OCI-LY7 (cell line): Measurements from ENCODE around the gene UCN. TPM values are rescaled to one million over a fixed set of nuclear protein-coding genes. Genes with fewer than 3 reads are reported as not detected.
"Not testable (repeated sequence)": the region's sequence is repeated elsewhere in the genome, so short reads cannot be mapped to it uniquely, and the experiment has no call there.

ENCODE experiments used
- BruUV-seq: library from RNA; stranded (reverse); fragments of 400-500 nt; replicated peaks from 2 replicates; lab custom pipeline; 2021; lab: Mats Ljungman, UMichigan
- CTCF ChIA-PET: fragments of 300-600 bp; sonication (Branson Sonifier 250); formaldehyde crosslinking; loops from one replicate; lab custom pipeline; 2022; ENCODE audit warnings: antibody characterized with exemption; ENCODE audit not compliant: unreplicated experiment; lab: Charles Lee
- POLR2A ChIA-PET: fragments of 300-600 bp; sonication (Branson Sonifier 250); formaldehyde crosslinking; loops from one replicate; lab custom pipeline; 2022; ENCODE audit warnings: antibody characterized with exemption; lab: Charles Lee
- DNase-seq: peaks from one replicate; pipeline ENCODE4 v3.0.0-alpha.2; 2015; ENCODE audit warnings: low spot score
- H2AFZ ChIP-seq: fragments of 200-600 bp; sonication (generic), shearing (Covaris generic); 2 replicates; pipeline ENCODE4 v1.6.1; 2014; ENCODE audit warnings: mild to moderate bottlenecking, antibody characterized with exemption, low read length, moderate library complexity
- H3K27ac ChIP-seq: fragments of 200-600 bp; sonication (generic); 2 replicates; pipeline ENCODE4 v1.5.1; 2014; ENCODE audit warnings: mixed run types, low read depth, mild to moderate bottlenecking, moderate library complexity, low read length, inconsistent platforms; ENCODE audit not compliant: poor library complexity, severe bottlenecking
- H3K36me3 ChIP-seq: fragments of 200-600 bp; sonication (generic); 2 replicates; pipeline ENCODE4 v1.6.1; 2014; ENCODE audit warnings: mild to moderate bottlenecking, antibody characterized with exemption, low read length, moderate library complexity, mixed read lengths; ENCODE audit not compliant: insufficient read depth
- H3K4me1 ChIP-seq: fragments of 200-600 bp; sonication (generic); 2 replicates; pipeline ENCODE4 v1.5.1; 2014; ENCODE audit warnings: mild to moderate bottlenecking, low read length; ENCODE audit not compliant: insufficient read depth, poor library complexity, severe bottlenecking
- H3K4me2 ChIP-seq: fragments of 200-600 bp; sonication (generic); 2 replicates; pipeline ENCODE4 v1.6.1; 2014; ENCODE audit warnings: mild to moderate bottlenecking, low read length
- H3K4me3 ChIP-seq: fragments of 200-600 bp; sonication (generic); 2 replicates; pipeline ENCODE4 v1.5.1; 2014; ENCODE audit warnings: mild to moderate bottlenecking, low read depth, low read length; ENCODE audit not compliant: poor library complexity, severe bottlenecking
- H3K79me2 ChIP-seq: fragments of 200-600 bp; sonication (generic); 2 replicates; pipeline ENCODE4 v1.6.1; 2016; ENCODE audit warnings: low read depth, mild to moderate bottlenecking, low read length, moderate library complexity, mixed read lengths; ENCODE audit not compliant: insufficient read depth
- H3K9me2 ChIP-seq: fragments of 200-600 bp; sonication (generic); 2 replicates; pipeline ENCODE4 v1.6.1; 2016; ENCODE audit warnings: mild to moderate bottlenecking, low read length, mixed read lengths; ENCODE audit not compliant: insufficient read depth
- H3K9me3 ChIP-seq: fragments of 200-600 bp; sonication (generic); 2 replicates; pipeline ENCODE4 v1.6.1; 2014; ENCODE audit warnings: mild to moderate bottlenecking, mixed run types, low read length, mixed read lengths
- H4K20me1 ChIP-seq: fragments of 200-600 bp; sonication (generic); 2 replicates; pipeline ENCODE4 v1.6.1; 2014; ENCODE audit warnings: mild to moderate bottlenecking, antibody characterized with exemption, low read length, moderate library complexity, mixed read lengths; ENCODE audit not compliant: insufficient read depth
- EZH2phosphoT487 ChIP-seq: fragments of 200-600 bp; sonication (generic); IDR thresholded peaks from 2 replicates; pipeline ENCODE4 v1.6.1; 2018; ENCODE audit warnings: low read depth, borderline replicate concordance, mild to moderate bottlenecking, mixed run types, antibody characterized with exemption, low read length, moderate library complexity, mixed read lengths
- intact Hi-C: fragments of 100-400 bp; cut with micrococcal nuclease; formaldehyde crosslinking; loops from one replicate; pipeline ENCODE4 v1.10.0; 2022; ENCODE audit not compliant: unreplicated experiment
- total RNA-seq, 2 experiments: library from RNA; depleted of rRNA in 1 of 2; stranded (reverse); fragments of >200 nt in 1 of 2; shearing (Covaris generic) in 1 of 2; gene quantifications; 2 replicates each; pipeline ENCODE4 v1.2.3, GENCODE V29; 2014 to 2022
- TF ChIP-seq, protein P1 (sequence below): fragments of 200-600 bp; sonication (generic); conservative IDR thresholded peaks from 2 replicates; pipeline ENCODE4 v1.5.1; 2014; ENCODE audit warnings: mild to moderate bottlenecking, antibody characterized with exemption, low read length, moderate library complexity, mixed read lengths

The UCN gene
- total RNA-seq, 2 experiments from 2014 or later, result 6.4 to 7.2 TPM

GRCh38 chr2:27353762-27354596 lies 45.7 kb upstream of the UCN start:
- ChIA-PET POLR2A (interaction anchor here (0.6 to 2.0 kb wide), 7 partner anchors 9 to 1425 kb away, joined by 3 to 12 read pairs (median 6); partner anchors contain the start of gene NRBP1), CTCF (interaction anchor here (1.0 kb wide), 1 partner anchor 9 kb away, joined by 3 read pairs; no protein-coding TSS in a partner anchor)
- intact Hi-C loops, result no loop called here
- TF ChIP-seq, protein P1, sequence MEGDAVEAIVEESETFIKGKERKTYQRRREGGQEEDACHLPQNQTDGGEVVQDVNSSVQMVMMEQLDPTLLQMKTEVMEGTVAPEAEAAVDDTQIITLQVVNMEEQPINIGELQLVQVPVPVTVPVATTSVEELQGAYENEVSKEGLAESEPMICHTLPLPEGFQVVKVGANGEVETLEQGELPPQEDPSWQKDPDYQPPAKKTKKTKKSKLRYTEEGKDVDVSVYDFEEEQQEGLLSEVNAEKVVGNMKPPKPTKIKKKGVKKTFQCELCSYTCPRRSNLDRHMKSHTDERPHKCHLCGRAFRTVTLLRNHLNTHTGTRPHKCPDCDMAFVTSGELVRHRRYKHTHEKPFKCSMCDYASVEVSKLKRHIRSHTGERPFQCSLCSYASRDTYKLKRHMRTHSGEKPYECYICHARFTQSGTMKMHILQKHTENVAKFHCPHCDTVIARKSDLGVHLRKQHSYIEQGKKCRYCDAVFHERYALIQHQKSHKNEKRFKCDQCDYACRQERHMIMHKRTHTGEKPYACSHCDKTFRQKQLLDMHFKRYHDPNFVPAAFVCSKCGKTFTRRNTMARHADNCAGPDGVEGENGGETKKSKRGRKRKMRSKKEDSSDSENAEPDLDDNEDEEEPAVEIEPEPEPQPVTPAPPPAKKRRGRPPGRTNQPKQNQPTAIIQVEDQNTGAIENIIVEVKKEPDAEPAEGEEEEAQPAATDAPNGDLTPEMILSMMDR, result no peak
- no peak for TF ChIP-seq EZH2phosphoT487
- BruUV-seq, result no TSS peak
- Histone ChIP-seq H2AFZ (no peak overlapping the region), H3K9me2 (no peaks in the 10 kb centered on the region), H3K36me3 (peaks cover 17% of the 10 kb centered on the region), H3K4me3 (no peak overlapping the region), H3K4me1 (peaks cover 34% of the 10 kb centered on the region), H3K79me2 (peaks cover 76% of the 10 kb centered on the region), H3K9me3 (no peaks in the 10 kb centered on the region), H3K27ac (no peak overlapping the region), H4K20me1 (0 out of 2 replicates have a peak, but pooled peaks cover 4% of the 10 kb centered on the region), H3K4me2 (no peak overlapping the region)
- no peak for DNase-seq

DNA sequence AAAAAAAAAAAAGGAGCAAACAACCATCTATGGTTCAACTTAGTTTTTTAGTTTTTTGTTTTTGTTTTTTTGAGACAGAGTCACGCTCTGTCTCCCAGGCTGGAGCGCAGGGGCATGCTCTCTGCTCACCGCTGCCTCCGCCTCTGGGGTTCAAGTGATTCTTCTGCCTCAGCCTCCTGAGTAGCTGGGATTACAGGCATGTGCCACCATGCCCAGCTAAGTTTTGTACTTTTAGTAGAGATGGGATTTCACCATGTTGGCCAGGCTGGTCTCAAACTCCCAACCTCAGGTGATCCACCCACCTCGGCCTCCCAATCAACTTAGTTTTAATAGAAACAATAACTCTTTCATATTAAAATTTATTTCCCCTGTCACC lies 45.1 kb upstream of the UCN start:
- DNase-seq, H3K4me2 ChIP-seq, BruUV-seq, H2AFZ ChIP-seq, H4K20me1 ChIP-seq, H3K9me2 ChIP-seq, CTCF ChIA-PET, H3K4me3 ChIP-seq, intact Hi-C loops, H3K27ac ChIP-seq, H3K9me3 ChIP-seq: not testable (repeated sequence)
- H3K79me2 ChIP-seq, result peaks cover 75% of the 10 kb centered on the region
- POLR2A ChIA-PET, result interaction anchor here (0.6 to 2.0 kb wide), 7 partner anchors 9 to 1110 kb away, joined by 3 to 12 read pairs (median 6); partner anchors contain the start of gene NRBP1
- H3K36me3 ChIP-seq, result peaks cover 13% of the 10 kb centered on the region
- peaks cover 32% of the 10 kb centered on the region for H3K4me1 ChIP-seq

DNA sequence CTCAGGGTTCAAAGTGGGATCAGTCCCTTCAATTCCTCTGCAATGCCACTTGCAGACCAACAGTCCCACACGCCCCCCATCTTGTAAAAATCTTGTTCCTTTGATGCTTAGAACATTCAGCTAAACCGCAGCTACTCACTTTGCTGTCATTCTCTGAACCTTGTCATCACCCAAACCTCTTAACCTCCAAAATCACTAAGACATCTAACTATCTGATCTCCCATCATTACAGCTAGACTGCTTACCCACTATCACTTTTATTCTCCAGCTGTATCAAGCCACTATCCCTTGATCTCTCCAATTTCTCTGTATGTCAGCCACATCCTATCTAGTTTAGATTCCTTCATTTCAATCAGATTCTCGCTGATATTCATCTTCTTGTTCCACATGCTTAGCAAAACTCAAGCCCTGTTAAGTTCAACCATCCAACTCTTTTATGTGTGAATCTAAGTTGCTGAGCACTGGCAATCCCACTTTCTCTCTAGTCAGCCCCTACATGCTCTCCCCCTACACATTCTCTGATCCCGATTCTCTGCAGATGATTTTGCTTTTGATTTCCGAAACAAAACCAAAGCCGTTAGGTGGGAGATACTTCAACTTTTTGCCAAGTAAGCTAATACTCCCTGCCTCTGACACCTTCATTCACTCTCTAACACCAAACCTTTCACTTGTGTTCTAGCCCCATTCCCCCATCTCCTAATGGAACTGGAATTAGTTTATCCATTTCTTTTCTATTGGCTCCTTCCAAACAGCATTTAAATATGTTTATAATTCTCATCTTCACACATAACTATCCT lies 43.8 kb upstream of the UCN start:
- TF ChIP-seq, protein P1, result no peak
- no peak for TF ChIP-seq EZH2phosphoT487
- DNase-seq, result no peak
- Histone ChIP-seq H3K4me2 (no peak overlapping the region), H3K9me2 (no peaks in the 10 kb centered on the region), H4K20me1 (0 out of 2 replicates have a peak, but pooled peaks cover 4% of the 10 kb centered on the region), H3K27ac (no peak overlapping the region), H3K79me2 (peaks cover 75% of the 10 kb centered on the region), H2AFZ (no peak overlapping the region), H3K4me1 (peaks cover 24% of the 10 kb centered on the region), H3K36me3 (peaks cover 16% of the 10 kb centered on the region; the same call in 1 of the 2 replicates), H3K9me3 (no peaks in the 10 kb centered on the region), H3K4me3 (no peak overlapping the region)
- POLR2A ChIA-PET, result interaction anchor here (1.0 to 1.7 kb wide), 3 partner anchors 8 to 58 kb away, joined by 3 to 7 read pairs (median 5); no protein-coding TSS in a partner anchor
- CTCF ChIA-PET, result no interaction called here
- intact Hi-C loops, result no loop called here
- BruUV-seq, result no TSS peak
